GM18861 (cell line): ENCODE measurements around the gene TAGLN.

Source experiments
- ATAC-seq: cut with Tn5 transposase; IDR thresholded peaks from one replicate; pipeline ENCODE4 v1.9.1; 2021; ENCODE audit not compliant: unreplicated experiment

The TAGLN gene

DNA sequence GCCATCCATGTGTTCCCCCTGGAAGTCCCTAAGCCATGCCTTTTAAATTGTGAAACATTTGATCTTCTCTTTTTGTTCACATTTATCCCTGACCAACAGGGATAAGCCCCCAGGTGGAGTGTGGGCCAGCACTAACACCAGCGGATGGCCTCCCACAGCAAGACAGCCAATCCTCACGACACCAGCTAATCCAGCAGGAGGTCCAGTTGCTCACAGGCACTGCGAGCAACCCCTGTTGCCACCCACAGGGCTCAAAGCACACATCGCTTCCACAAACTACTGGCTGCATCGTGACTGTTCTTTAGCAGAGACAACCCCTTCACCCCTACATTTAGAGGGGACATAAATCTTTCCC lies 30.7 kb downstream of the TAGLN start:
- ATAC-seq = no peak

DNA sequence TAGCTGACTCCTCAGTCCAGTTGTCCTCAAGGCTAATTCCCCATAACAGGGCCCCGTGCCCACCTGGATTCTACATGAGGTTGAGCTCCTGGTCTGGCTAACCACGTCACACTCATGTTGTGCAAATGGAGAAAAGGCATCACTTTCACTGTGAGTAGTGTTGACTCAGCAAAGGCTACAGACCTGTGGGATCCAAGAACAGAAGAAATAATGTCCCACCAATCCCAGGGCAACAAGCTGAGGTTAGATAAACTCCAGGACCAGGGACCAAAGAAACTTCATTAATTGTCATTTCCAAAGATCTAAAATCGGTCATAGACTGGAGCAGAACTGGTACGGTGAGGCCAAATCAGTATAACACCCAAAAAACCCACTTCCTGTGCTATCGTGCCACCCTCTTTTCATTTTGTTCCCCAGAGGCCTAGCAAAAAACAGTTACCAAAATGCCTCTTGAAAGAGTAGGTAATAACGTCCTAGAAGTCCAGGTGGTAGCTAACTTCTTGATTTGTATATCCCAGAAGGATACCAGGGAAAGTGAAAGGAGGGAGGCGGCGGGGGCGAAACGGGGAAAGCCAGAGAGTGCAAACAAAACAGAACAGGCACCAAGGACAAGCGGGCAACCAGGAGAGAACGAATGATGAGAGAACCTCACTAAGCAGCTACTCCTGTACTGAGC lies 31.3 kb downstream of the TAGLN start:
- ATAC-seq = no peak

DNA sequence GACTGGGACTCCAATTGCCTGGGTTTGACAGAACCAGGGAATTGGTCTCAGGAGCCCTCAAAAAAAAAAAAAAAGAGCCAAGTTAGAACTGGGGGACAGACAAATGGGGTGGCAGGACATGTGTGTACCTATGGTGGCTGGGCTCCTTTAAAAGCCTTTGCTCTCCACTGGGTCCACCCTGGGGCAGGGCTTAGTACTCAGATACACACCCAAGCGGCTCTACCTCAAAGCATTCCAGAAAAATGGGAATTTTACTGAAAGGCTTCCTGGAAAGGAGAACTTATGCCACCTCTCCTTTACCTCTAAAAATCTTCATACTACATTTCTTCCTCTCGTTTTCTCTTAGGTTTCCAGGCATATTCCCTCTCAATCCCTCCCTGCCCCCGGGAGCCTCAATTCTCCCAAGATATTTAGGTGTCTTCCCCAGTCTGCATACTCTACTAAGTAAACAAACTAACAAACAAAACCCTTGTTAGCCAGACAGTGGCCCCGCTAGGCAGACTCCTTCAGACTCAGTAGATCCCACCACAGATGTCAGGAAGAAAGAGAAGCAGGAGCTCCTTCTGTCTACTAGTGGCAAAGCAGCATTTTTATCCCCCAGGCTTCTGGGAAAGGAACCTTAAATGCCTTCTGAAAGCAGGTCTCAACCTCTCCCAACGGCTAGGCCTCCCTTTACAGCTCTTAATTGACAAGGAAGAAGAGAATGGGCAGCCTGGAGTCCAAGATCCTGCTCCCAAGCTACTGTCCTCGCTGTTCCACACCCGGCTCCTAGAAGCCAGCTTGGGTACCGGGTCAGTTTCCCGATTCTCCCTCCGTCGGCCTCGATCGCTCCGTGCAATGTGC lies 32.0 kb downstream of the TAGLN start:
- ATAC-seq = no peak

DNA sequence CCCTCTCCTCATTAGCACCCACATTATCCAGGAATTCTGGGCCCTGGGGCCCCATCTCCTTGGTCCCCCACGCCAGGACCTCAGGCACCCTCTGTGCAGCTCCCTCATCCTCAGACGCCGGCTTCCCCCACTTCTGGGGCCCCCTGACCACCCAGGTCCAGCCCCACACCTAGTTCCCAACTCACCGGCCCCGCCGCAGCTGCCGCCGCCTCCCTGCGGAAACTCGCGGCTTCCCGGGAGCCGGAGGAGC lies 32.6 kb downstream of the TAGLN start, which contains the start of gene PCSK7:
Gene PCSK7, minus strand, starts transcription at position 232 of the 250 bp plus-strand sequence. CDS start 2,229 bp downstream, outside the sequence.
- no peak for ATAC-seq

DNA sequence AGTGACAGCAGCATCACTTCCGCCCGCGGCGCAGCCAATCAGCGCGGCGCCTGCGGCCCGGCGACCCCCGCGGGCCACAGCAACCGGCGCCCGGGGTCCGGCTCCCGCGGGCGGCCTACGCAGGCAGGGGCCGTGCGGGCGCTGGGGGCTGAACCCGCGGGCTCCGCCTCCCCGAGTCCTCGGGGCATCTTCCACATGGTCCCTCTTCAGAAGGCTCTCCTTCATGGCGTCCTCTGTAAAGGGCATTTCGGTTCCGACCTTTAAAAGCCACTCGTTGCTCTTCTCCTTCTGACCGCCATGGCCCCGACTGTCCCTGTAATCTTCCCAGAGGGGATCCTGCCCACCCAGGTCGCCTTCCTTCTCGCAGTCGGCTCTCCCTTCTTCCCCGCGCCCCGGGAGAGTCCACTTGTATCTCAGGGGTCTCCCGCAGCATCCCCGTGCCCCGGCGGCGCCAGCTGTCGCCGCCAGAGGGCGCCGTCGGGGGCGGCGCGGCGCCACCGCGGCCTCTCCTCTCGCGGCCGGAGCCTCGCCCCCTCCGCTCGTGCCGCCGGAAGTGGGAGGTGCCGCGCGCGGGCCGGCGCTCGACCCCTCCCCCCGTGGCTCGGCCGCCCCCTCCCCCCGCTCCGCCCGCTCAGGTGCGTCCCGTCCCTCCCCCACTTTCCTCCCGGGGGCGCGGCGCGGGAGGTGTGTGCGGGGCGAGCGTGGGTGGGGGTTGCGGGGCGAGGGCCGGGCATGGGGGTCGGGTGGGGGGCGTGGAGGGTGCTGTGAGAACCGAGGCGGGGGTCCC lies 33.1 kb downstream of the TAGLN start, which contains the start of gene RNF214:
Gene RNF214, plus strand, starts transcription at position 580 of the 787 bp plus-strand sequence. CDS start 1,602 bp downstream, outside the sequence.
- ATAC-seq = peak; percentile 58

DNA sequence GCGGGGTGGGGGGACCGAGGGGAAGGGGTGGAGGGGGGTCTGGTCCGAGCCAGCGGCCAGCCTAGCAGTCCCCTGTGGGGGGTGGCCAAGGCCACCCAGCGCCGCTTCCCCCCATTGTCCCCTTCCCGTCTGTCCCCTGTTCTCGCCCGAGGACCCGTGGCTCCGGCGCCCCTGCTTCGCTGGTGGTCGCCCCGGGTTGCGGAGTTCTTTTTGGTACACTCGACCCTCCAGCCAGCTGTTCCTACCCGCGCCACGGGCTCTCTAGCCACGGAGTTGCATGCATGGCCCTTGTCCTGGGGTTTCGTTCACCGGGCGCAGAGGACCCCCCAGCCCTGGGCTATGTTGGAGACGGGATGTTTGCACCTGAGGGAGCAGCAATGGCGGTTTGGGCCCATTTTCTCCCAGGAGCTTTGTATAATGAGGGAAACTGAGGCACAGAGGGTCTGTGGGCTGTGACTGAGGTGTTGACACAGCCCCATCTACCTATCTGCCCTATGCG lies 33.8 kb downstream of the TAGLN start:
- no peak for ATAC-seq

DNA sequence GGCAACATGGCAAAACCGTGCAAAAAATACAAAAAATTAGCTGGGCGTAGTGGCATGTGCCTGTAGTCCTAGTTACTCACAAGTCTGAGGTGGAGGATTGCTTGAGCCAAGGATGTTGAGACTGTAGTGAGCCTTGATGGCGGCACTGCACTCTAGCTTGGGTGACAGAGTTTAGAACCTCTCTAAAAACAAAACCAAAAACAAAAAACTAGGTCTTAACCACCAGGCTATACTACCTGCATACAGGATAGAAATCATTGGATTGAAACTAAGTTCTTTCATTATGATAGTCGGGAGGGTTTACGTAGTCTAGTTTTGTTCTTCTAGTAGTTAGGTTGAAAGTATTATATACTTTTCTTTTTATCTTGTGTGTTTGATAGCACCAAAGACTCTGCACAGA lies 39.1 kb downstream of the TAGLN start:
- no peak for ATAC-seq

DNA sequence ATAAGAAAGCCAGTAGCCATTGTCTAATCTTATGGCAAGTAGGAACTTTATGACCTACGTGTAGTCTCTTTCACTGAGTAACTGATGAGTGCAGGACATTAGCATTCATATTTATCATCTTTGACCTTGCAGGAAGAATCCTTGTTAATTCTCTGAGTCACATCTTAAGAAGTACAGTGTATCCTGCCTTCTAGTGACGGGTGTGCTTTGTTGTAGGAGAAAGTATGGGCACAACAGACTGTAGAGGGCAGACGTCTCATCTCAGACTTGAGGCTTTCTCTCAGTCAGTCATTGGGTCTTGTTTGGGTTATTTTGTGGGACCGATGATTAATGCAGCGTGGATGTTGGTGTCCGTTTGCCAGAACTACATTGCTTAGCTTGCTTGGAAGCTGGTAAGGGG lies 40.1 kb downstream of the TAGLN start:
- ATAC-seq = no peak

DNA sequence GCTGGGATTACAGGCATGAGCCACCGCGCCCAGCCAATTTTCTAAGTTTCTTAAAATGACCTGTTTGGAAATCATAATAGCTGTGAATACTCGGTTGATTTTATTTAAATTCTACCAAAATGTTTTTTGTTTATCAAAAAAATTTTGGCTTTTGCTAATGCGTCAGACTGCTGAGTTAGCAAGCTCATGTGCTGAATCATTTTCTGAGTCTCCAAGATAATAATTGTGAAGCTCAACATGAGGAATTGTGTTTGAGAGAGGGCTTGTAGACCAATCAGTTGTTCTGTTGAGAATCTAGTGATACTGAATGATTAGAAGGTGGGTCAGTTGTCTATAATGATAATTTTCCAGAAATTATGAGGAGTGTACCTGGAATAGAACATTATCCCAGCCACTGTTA lies 49.2 kb downstream of the TAGLN start:
- no peak for ATAC-seq

DNA sequence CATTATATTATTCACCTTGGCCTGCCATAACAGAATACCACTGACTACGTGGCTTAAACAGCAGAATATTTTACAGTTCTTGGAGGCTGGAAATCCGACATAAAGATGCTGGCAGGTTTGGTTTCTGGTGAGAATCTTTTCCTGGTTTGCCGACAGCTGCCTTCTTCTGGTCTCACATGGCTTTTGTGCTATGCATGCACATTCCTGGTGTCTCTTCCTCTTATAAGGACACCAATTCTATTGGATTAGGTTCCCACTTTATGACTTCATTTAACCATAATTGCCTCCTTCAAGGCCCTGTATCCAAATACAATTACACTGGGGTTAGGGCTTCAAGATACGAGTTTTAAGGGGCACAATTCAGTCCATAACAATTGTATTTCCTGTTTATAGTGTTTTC lies 50.4 kb downstream of the TAGLN start:
- ATAC-seq = no peak

DNA sequence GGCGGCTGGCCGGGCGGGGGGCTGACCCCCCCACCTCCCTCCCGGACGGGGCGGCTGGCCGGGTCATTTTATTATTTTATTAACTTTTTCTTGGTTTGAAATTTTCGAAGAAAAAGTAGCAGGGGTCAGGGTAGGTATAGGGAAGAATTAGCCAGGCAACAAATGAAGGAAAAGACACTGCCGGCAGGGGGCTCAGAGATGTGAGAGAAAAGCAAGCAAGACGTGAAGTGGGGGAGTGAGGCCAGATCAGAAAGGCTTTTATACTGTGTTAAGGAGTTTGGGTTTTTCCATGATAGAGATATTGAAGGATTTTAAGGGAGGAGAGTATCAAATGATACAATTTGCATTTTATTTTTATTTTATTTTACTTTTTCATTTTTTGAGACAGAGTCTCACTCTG lies 52.3 kb downstream of the TAGLN start:
- no peak for ATAC-seq

DNA sequence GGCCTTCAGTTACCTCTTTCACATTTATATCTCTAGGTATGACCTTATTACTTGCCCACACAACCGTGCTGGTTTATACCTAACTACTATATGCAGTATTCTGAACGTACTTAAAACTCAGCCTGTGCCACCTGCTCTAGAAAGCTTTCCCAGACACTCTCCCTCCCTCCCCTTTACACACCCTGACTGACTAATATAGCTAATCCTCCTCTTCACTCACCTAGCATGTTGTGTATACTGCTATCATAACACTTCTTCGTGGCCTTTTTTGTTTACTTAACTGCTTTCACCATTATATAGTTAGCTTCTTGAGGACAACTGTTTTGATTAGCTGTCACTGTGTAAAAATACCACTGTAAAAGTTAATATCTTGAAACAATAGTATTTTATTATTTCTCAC lies 56.8 kb downstream of the TAGLN start:
- ATAC-seq = no peak

DNA sequence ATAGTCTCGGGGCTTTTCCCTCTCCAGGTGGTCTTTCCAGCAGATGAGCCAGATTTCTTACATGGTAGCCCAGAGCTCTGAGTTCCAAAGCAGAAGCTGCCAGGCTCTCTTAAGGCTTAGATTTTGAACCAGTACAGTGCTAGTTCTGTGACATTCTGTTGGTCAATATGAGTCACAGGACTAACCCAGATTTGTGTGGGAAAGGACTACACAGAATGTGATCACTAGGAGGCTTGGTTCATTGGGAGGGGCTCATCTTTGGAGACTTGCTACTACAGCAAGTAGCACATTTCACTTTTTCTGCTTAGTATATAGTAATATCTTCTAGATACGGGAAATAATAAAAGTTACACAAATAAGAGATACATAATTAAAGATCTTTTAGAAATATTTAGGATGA lies 57.4 kb downstream of the TAGLN start:
- ATAC-seq = no peak
